Hepatocyte (in vitro differentiated cells): ENCODE measurements around the gene UBTF. TPM values are rescaled to one million over a fixed set of nuclear protein-coding genes. Genes with fewer than 3 reads are reported as not detected.
A peak's percentile ranks its signal among the peaks of the same experiment; 100 is the strongest.

Experiments used
- DNase-seq: peaks from one replicate; pipeline ENCODE4 v3.0.0-alpha.2; 2016; ENCODE audit warnings: low spot score
- H2AFZ ChIP-seq: fragments of 200-600 bp; sonication (generic); 2 replicates; pipeline ENCODE4 v1.6.0; 2016; ENCODE audit warnings: antibody characterized with exemption, mild to moderate bottlenecking
- H3K27ac ChIP-seq: fragments of 200-600 bp; sonication (generic); 2 replicates; pipeline ENCODE4 v1.5.1; 2016; ENCODE audit warnings: mild to moderate bottlenecking
- H3K27me3 ChIP-seq: fragments of 200-600 bp; sonication (generic); 2 replicates; pipeline ENCODE4 v1.6.1; 2016
- H3K36me3 ChIP-seq: fragments of 200-600 bp; sonication (generic); replicated peaks from 2 replicates; pipeline ENCODE4 v1.5.1; 2016; ENCODE audit warnings: low read depth; ENCODE audit not compliant: insufficient read depth
- H3K4me1 ChIP-seq: fragments of 200-600 bp; sonication (generic); 2 replicates; pipeline ENCODE4 v1.5.1; 2016; ENCODE audit warnings: mild to moderate bottlenecking, moderate library complexity; ENCODE audit not compliant: insufficient read depth
- H3K4me2 ChIP-seq: fragments of 200-600 bp; sonication (generic); 2 replicates; pipeline ENCODE4 v1.6.0; 2016
- H3K4me3 ChIP-seq: fragments of 200-600 bp; sonication (generic); 2 replicates; pipeline ENCODE4 v1.5.1; 2016; ENCODE audit warnings: mild to moderate bottlenecking
- H3K79me2 ChIP-seq: fragments of 200-600 bp; sonication (generic); 2 replicates; pipeline ENCODE4 v1.6.0; 2017; ENCODE audit warnings: mild to moderate bottlenecking
- H3K9me2 ChIP-seq: fragments of 200-600 bp; sonication (generic); replicated peaks from 2 replicates; pipeline ENCODE4 v1.6.0; 2017; ENCODE audit warnings: mild to moderate bottlenecking; ENCODE audit not compliant: insufficient read depth
- H3K9me3 ChIP-seq: fragments of 200-600 bp; sonication (generic); 2 replicates; pipeline ENCODE4 v1.5.1; 2016; ENCODE audit warnings: low read depth, mild to moderate bottlenecking
- H4K20me1 ChIP-seq: fragments of 200-600 bp; sonication (generic); 2 replicates; pipeline ENCODE4 v1.6.0; 2016; ENCODE audit warnings: mild to moderate bottlenecking; ENCODE audit not compliant: insufficient read depth, poor library complexity, severe bottlenecking
- EZH2 ChIP-seq: fragments of 200-600 bp; sonication (generic); IDR thresholded peaks from 2 replicates; pipeline ENCODE4 v1.6.1; 2016; ENCODE audit warnings: antibody characterized with exemption, mild to moderate bottlenecking, borderline replicate concordance
- EZH2phosphoT487 ChIP-seq: fragments of 200-600 bp; sonication (generic); IDR thresholded peaks from one replicate; pipeline ENCODE4 v1.6.1; 2018; ENCODE audit warnings: antibody characterized with exemption, mild to moderate bottlenecking, low read depth, moderate library complexity; ENCODE audit not compliant: unreplicated experiment, severe bottlenecking
- WGBS: methylation state at CpG from one replicate; pipeline ENCODE4 v1.1.6; 2016; ENCODE audit warnings: low lambda C conversion rate; ENCODE audit errors: missing lambda C conversion rate; 5-methylcytosine and 5-hydroxymethylcytosine counted together
- polyA plus RNA-seq: library from polyadenylated mRNA; unstranded; fragments of >200 nt; fragmentation: Nextera tagmentation; extraction: Ambion mirVana; gene quantifications from 2 replicates; pipeline ENCODE4 v1.2.1, GENCODE V29; 2016
- total RNA-seq: library from RNA; depleted of rRNA; stranded (reverse); fragments of >200 nt; gene quantifications from 2 replicates; pipeline ENCODE4 v1.2.3, GENCODE V29; 2014
- TF ChIP-seq, protein P1 (sequence below): fragments of 200-600 bp; sonication (generic); IDR thresholded peaks from 2 replicates; pipeline ENCODE4 v1.5.1; 2016; ENCODE audit warnings: antibody characterized with exemption, mild to moderate bottlenecking; ENCODE audit not compliant: poor library complexity

Gene UBTF
- total and polyA plus RNA-seq, 2 experiments from 2014 or later, result 35.0 to 41.1 TPM

DNA sequence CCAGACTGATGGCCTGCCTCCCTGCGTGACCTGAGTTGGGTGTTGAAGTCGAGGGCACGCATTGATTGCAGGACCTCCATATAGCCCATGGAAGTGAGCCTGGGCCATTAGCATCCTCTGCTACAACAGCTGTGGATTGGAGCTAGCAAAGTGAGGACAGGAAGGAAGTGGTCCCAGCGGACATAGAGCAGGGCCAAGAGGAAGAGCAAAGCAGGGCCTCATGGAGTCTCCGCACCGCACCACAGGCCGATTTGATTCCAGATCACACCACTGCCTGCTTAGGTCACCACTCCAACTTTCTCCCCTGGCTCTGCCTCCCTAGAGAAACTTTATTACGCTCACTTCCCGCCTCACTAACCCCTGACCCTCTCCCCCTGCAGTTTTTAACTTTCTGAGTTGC lies 10.7 kb upstream of the UBTF start:
- no peaks in the 10 kb centered on the region for H3K4me1 ChIP-seq
- H3K79me2 ChIP-seq, result no peaks in the 10 kb centered on the region
- no peaks in the 10 kb centered on the region for H3K27me3 ChIP-seq
- TF ChIP-seq EZH2phosphoT487, result no peak
- TF ChIP-seq, protein P1, sequence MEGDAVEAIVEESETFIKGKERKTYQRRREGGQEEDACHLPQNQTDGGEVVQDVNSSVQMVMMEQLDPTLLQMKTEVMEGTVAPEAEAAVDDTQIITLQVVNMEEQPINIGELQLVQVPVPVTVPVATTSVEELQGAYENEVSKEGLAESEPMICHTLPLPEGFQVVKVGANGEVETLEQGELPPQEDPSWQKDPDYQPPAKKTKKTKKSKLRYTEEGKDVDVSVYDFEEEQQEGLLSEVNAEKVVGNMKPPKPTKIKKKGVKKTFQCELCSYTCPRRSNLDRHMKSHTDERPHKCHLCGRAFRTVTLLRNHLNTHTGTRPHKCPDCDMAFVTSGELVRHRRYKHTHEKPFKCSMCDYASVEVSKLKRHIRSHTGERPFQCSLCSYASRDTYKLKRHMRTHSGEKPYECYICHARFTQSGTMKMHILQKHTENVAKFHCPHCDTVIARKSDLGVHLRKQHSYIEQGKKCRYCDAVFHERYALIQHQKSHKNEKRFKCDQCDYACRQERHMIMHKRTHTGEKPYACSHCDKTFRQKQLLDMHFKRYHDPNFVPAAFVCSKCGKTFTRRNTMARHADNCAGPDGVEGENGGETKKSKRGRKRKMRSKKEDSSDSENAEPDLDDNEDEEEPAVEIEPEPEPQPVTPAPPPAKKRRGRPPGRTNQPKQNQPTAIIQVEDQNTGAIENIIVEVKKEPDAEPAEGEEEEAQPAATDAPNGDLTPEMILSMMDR, result no peak
- TF ChIP-seq EZH2, result no peak
- H4K20me1 ChIP-seq, result no peaks in the 10 kb centered on the region
- H3K36me3 ChIP-seq, result no peaks in the 10 kb centered on the region
- no peak overlapping the region for H3K4me3 ChIP-seq
- H3K9me2 ChIP-seq, result no peaks in the 10 kb centered on the region
- H3K27ac ChIP-seq, result no peak overlapping the region
- no peak overlapping the region for H3K4me2 ChIP-seq
- WGBS, result 85% methylated on average over 9 of the region's 9 CpGs
- no peak for DNase-seq
- H3K9me3 ChIP-seq, result no peaks in the 10 kb centered on the region
- no peak overlapping the region for H2AFZ ChIP-seq

DNA sequence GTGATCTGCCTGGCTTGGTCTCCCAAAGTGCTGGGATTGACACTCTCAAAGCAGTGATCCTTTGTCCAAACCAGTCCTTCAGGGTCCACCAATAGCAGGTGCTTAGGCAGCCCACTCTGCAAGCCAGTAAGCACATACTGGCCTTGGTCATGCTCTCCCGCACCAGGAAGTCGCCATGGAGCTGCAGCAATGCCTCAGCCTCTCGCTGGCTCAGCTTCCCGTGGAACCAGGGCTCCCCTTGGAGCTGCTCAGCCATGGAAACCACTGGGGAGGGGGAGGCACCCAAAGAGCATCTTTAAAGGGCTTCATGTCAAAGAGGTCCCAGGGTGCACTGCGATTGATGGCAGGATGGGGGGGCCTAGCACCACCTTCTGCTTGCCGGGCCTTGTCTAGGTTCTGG lies 9.6 kb upstream of the UBTF start:
- H3K4me2 ChIP-seq, result no peak overlapping the region
- no peaks in the 10 kb centered on the region for H3K4me1 ChIP-seq
- no peak for DNase-seq
- H3K27me3 ChIP-seq, result no peaks in the 10 kb centered on the region
- no peaks in the 10 kb centered on the region for H3K9me3 ChIP-seq
- 91% methylated on average over 6 of the region's 6 CpGs for WGBS
- H3K79me2 ChIP-seq, result no peaks in the 10 kb centered on the region
- H3K4me3 ChIP-seq, result no peak overlapping the region
- H4K20me1 ChIP-seq, result no peaks in the 10 kb centered on the region
- TF ChIP-seq EZH2 (no peak), EZH2phosphoT487 (no peak)
- TF ChIP-seq, protein P1, result no peak
- H3K27ac ChIP-seq, result no peak overlapping the region
- H2AFZ ChIP-seq, result no peak overlapping the region
- H3K36me3 ChIP-seq, result no peaks in the 10 kb centered on the region
- H3K9me2 ChIP-seq, result no peaks in the 10 kb centered on the region

DNA sequence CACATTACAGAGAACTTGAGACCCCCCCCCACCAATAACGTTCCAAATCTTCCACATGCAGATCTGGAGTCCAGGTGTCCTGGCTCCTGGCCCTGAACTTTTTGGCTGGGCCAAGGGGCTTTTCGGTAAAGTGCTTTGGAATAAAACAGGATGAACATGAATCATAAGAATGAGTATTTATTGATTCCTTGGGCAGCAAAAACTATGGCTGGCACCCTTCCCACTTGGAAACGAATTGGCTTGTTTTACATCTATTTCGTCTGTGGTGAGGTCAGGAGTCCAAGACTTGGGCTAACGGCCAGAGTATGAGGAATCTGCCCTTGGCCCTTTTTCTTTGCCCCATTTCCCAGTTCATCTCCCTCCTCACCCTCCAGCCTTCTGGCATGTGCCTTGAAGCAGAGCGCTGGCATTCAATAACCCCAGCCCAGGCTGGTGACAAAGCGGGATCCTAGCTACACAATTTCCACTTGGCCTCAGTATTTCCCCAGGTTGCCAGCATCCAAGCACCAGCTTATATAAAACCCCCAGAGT lies 4.1 kb upstream of the UBTF start:
- H3K36me3 ChIP-seq, result no peaks in the 10 kb centered on the region
- H3K79me2 ChIP-seq, result peaks cover 20% of the 10 kb centered on the region
- no peaks in the 10 kb centered on the region for H4K20me1 ChIP-seq
- H2AFZ ChIP-seq, result no peak overlapping the region
- H3K27ac ChIP-seq, result no peak overlapping the region
- H3K4me1 ChIP-seq, result peaks cover 13% of the 10 kb centered on the region
- 73% methylated on average over 7 of the region's 7 CpGs for WGBS
- TF ChIP-seq EZH2phosphoT487, result no peak
- no peak for TF ChIP-seq EZH2
- TF ChIP-seq, protein P1, result no peak
- H3K9me3 ChIP-seq, result no peaks in the 10 kb centered on the region
- H3K4me3 ChIP-seq, result no peak overlapping the region
- peak overlapping the region; percentile 97 for H3K4me2 ChIP-seq
- H3K9me2 ChIP-seq, result no peaks in the 10 kb centered on the region
- H3K27me3 ChIP-seq, result no peaks in the 10 kb centered on the region
- DNase-seq, result no peak
